ENCODE measurements around the gene SCGB1C2. TPM values are rescaled to one million over a fixed set of nuclear protein-coding genes. Genes with fewer than 3 reads are reported as not detected.

Gene SCGB1C2
- total and polyA plus RNA-seq, 2 donors (not counting 3 experiments of a cell fraction or from before 2014, with no cell fraction given): not detected

DNA sequence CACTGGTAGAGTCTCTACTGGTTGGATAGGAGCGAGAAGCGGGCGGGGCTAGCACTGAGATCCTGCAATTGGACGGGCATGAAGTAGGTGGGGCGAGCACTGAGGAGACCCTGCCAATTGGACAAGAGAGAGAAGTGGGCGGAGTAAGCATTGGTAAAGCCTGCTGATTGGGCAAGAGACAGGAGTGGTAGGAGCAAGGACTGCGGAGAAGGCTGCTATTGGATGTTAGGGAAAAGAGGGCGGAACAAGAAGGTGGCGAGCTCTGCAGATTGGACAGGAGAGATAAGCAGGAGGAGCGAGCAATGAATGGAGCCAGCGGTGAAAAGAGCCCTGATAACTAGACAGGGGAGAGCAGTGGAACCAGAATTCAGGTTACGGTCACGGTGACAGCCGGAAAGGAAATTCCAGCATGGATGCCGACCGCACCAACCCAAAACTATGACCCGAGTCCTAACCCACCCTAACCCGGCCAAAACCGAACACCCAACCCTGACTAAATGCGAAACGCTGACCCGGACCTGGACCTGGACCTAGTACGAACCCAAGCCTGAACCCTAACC lies 4.8 kb downstream of the SCGB1C2 start:
- FAIRE-seq (no peak), DNase-seq (ENCODE audit: low read depth, low spot score) (peak; percentile 50)
- H3K9me3 ChIP-seq (replicated peaks; ENCODE audit: control insufficient read depth, insufficient read depth, low read length): no peaks in the 10 kb centered on the region
- no peak overlapping the region for H2AFZ ChIP-seq (ENCODE audit: low read depth, low read length)
- intact Hi-C loops (cut with micrococcal nuclease) (loop anchor here (2.0 to 5.0 kb wide), 4 partner anchors 167 to 855 kb away; partner anchors contain the start of gene TIMM22), dilution Hi-C loops (cut with MboI; ENCODE audit: extremely low pct_ligation_motif_present, low sequenced_read_pairs) (no loop called here)
- no peak overlapping the region for H3K4me2 ChIP-seq (ENCODE audit: insufficient read depth, low read length)
- no peaks in the 10 kb centered on the region for H3K4me1 ChIP-seq (ENCODE audit: control insufficient read depth, extremely low read depth, insufficient read depth, low read length)
- CTCF ChIA-PET: interaction anchor here (1.0 kb wide), 1 partner anchor 270 kb away, joined by 4 read pairs; no protein-coding TSS in a partner anchor
- POLR2A ChIA-PET: no interaction called here
- H4K20me1 ChIP-seq (replicated peaks; ENCODE audit: control insufficient read depth, extremely low read depth, insufficient read depth, low read length): no peaks in the 10 kb centered on the region
- no peak overlapping the region for H3K9ac ChIP-seq (replicated peaks; ENCODE audit: extremely low read depth, insufficient read depth, low read length)
- H3K36me3 ChIP-seq (ENCODE audit: control insufficient read depth in 2 of 2, extremely low read depth in 1 of 2, insufficient read depth in 2 of 2, low read length in 2 of 2): no peaks in the 10 kb centered on the region
- no peaks in the 10 kb centered on the region for H3K9me1 ChIP-seq (replicated peaks; ENCODE audit: control insufficient read depth, extremely low read depth, insufficient read depth, low read length)
- no peak overlapping the region for H3K27ac ChIP-seq (ENCODE audit: insufficient read depth, low read depth, low read length)
- H3K27me3 ChIP-seq (ENCODE audit: control insufficient read depth in 2 of 2, insufficient read depth in 2 of 2, low read length in 2 of 2): no peaks in the 10 kb centered on the region
- TF ChIP-seq MYC (IDR thresholded peaks at IDR 0.05; ENCODE audit: low read depth, low read length) (no peak), JUN (IDR thresholded peaks at IDR 0.05; ENCODE audit: borderline replicate concordance, insufficient read depth, insufficient read length, low read depth) (no peak), EZH2 (IDR thresholded peaks at IDR 0.05; ENCODE audit: borderline replicate concordance, low read depth, low read length, severe bottlenecking) (no peak)
- TF ChIP-seq, protein P1, sequence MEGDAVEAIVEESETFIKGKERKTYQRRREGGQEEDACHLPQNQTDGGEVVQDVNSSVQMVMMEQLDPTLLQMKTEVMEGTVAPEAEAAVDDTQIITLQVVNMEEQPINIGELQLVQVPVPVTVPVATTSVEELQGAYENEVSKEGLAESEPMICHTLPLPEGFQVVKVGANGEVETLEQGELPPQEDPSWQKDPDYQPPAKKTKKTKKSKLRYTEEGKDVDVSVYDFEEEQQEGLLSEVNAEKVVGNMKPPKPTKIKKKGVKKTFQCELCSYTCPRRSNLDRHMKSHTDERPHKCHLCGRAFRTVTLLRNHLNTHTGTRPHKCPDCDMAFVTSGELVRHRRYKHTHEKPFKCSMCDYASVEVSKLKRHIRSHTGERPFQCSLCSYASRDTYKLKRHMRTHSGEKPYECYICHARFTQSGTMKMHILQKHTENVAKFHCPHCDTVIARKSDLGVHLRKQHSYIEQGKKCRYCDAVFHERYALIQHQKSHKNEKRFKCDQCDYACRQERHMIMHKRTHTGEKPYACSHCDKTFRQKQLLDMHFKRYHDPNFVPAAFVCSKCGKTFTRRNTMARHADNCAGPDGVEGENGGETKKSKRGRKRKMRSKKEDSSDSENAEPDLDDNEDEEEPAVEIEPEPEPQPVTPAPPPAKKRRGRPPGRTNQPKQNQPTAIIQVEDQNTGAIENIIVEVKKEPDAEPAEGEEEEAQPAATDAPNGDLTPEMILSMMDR (IDR thresholded peaks at IDR 0.05; ENCODE audit: extremely low read depth in 1 of 2, insufficient read depth in 1 of 2, low read depth in 1 of 2, low read length in 2 of 2): no peak
- H3K79me2 ChIP-seq (ENCODE audit: control insufficient read depth, insufficient read depth, low read length): no peaks in the 10 kb centered on the region
- no peak overlapping the region for H3K4me3 ChIP-seq (replicated peaks in 1 of 3; ENCODE audit: insufficient read depth in 1 of 3, low read depth in 1 of 3, low read length in 3 of 3)
- no TSS peak for BruUV-seq (replicated peaks)
